PFSK-1 (cell line): Measurements from ENCODE around the gene TRAM2.

Experiments used
- POLR2AphosphoS5 ChIP-seq: IDR thresholded peaks from 2 replicates; pipeline ENCODE4 v1.6.1; 2012; ENCODE audit warnings: low read depth, mild to moderate bottlenecking, control low read depth, low read length, moderate library complexity
- REST ChIP-seq, 2 experiments: IDR thresholded peaks; 2 replicates each; pipeline versions ENCODE4 v1.6.1 to v1.8.0; 2011 to 2012; ENCODE audit warnings: low read depth in 2 of 2, low read length in 2 of 2, control low read depth in 1 of 2, inconsistent platforms in 1 of 2, mild to moderate bottlenecking in 1 of 2, moderate library complexity in 1 of 2; ENCODE audit not compliant: insufficient read depth in 1 of 2
- SIN3A ChIP-seq: IDR thresholded peaks from 2 replicates; pipeline ENCODE4 v1.6.1; 2012; ENCODE audit warnings: mild to moderate bottlenecking, low read length, moderate library complexity, borderline replicate concordance; ENCODE audit not compliant: insufficient read depth

GRCh38 chr6:52538252-52538900, 38.5 kb downstream of the TRAM2 start:
- no peak for TF ChIP-seq POLR2AphosphoS5
- no peak for TF ChIP-seq SIN3A
- no peak for TF ChIP-seq REST (IDR thresholded peaks at IDR 0.05; ENCODE audit: insufficient read depth in 1 of 2, low read depth in 2 of 2, low read length in 2 of 2)
